SK-N-SH (cell line): ENCODE results near the gene ZNF804A.

ENCODE experiments used
- FOSL2 ChIP-seq: IDR thresholded peaks from 2 replicates; pipeline ENCODE4 v1.4.0; 2012; ENCODE audit warnings: low read depth, mild to moderate bottlenecking, moderate library complexity, borderline replicate concordance
- GABPA ChIP-seq: IDR thresholded peaks from 2 replicates; pipeline ENCODE4 v1.4.0; 2012; ENCODE audit warnings: low read depth, mild to moderate bottlenecking
- POLR2AphosphoS5 ChIP-seq: IDR thresholded peaks from 2 replicates; pipeline ENCODE4 v1.6.1; 2012; ENCODE audit warnings: low read depth, low read length
- RAD21 ChIP-seq: IDR thresholded peaks from 2 replicates; pipeline ENCODE4 v1.6.1; 2012; ENCODE audit warnings: mild to moderate bottlenecking, low read length
- RFX5 ChIP-seq: IDR thresholded peaks from 2 replicates; pipeline ENCODE4 v1.6.1; 2012; ENCODE audit warnings: mild to moderate bottlenecking, improper control_type of control experiment, low read length
- SIN3A ChIP-seq: IDR thresholded peaks from 2 replicates; pipeline ENCODE4 v1.6.1; 2012; ENCODE audit warnings: low read depth, mild to moderate bottlenecking, low read length, moderate library complexity, borderline replicate concordance
- TEAD4 ChIP-seq: IDR thresholded peaks from 2 replicates; pipeline ENCODE4 v1.4.0; 2012; ENCODE audit warnings: mild to moderate bottlenecking, borderline replicate concordance; ENCODE audit not compliant: insufficient read depth
- YY1 ChIP-seq: IDR thresholded peaks from 2 replicates; pipeline ENCODE4 v1.4.0; 2012; ENCODE audit warnings: low read depth, mild to moderate bottlenecking
- TF ChIP-seq, protein P1 (sequence below): IDR thresholded peaks from 2 replicates; pipeline ENCODE4 v1.4.0; 2012; ENCODE audit warnings: low read depth, borderline replicate concordance
- TF ChIP-seq, protein P2 (sequence below): fragments of 200-600 bp; sonication (generic); IDR thresholded peaks from 2 replicates; pipeline ENCODE4 v1.6.1; 2017; ENCODE audit warnings: antibody characterized with exemption, mild to moderate bottlenecking, moderate library complexity
- TF ChIP-seq, protein P3 (sequence below): IDR thresholded peaks from 2 replicates; pipeline ENCODE4 v1.4.0; 2012; ENCODE audit warnings: low read depth, borderline replicate concordance

DNA sequence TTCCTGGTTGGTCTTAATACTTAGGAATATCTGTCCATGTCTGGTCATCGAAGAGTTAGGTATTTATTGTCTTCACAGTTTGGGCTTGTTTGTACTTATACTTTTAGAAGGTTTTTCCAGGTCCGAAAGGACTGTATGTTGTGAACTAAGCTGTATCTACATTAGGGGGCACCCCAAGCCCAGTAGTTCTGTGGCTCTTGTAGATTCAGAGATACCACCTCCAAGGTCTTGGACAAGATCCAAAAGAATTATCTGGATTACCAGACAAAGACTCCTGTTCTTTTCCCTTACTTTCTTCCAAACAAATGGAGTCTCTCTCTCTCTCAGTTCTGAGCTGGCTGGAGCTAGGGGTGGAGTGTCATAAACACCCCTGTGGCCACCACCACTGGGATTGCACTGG, 328.7 kb downstream of the ZNF804A start:
- TF ChIP-seq POLR2AphosphoS5 (no peak), YY1 (no peak), RFX5 (no peak), FOSL2 (no peak), SIN3A (no peak), GABPA (no peak), RAD21 (no peak), TEAD4 (no peak)
- TF ChIP-seq, protein P1, sequence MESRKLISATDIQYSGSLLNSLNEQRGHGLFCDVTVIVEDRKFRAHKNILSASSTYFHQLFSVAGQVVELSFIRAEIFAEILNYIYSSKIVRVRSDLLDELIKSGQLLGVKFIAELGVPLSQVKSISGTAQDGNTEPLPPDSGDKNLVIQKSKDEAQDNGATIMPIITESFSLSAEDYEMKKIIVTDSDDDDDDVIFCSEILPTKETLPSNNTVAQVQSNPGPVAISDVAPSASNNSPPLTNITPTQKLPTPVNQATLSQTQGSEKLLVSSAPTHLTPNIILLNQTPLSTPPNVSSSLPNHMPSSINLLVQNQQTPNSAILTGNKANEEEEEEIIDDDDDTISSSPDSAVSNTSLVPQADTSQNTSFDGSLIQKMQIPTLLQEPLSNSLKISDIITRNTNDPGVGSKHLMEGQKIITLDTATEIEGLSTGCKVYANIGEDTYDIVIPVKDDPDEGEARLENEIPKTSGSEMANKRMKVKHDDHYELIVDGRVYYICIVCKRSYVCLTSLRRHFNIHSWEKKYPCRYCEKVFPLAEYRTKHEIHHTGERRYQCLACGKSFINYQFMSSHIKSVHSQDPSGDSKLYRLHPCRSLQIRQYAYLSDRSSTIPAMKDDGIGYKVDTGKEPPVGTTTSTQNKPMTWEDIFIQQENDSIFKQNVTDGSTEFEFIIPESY = no peak
- TF ChIP-seq, protein P2, sequence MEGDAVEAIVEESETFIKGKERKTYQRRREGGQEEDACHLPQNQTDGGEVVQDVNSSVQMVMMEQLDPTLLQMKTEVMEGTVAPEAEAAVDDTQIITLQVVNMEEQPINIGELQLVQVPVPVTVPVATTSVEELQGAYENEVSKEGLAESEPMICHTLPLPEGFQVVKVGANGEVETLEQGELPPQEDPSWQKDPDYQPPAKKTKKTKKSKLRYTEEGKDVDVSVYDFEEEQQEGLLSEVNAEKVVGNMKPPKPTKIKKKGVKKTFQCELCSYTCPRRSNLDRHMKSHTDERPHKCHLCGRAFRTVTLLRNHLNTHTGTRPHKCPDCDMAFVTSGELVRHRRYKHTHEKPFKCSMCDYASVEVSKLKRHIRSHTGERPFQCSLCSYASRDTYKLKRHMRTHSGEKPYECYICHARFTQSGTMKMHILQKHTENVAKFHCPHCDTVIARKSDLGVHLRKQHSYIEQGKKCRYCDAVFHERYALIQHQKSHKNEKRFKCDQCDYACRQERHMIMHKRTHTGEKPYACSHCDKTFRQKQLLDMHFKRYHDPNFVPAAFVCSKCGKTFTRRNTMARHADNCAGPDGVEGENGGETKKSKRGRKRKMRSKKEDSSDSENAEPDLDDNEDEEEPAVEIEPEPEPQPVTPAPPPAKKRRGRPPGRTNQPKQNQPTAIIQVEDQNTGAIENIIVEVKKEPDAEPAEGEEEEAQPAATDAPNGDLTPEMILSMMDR = no peak
- TF ChIP-seq, protein P3, sequence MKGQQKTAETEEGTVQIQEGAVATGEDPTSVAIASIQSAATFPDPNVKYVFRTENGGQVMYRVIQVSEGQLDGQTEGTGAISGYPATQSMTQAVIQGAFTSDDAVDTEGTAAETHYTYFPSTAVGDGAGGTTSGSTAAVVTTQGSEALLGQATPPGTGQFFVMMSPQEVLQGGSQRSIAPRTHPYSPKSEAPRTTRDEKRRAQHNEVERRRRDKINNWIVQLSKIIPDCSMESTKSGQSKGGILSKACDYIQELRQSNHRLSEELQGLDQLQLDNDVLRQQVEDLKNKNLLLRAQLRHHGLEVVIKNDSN = no peak
